ENCODE results near the gene TNPO1.
"Not testable (repeated sequence)": the region's sequence is repeated elsewhere in the genome, so short reads cannot be mapped to it uniquely, and the experiment has no call there.

The TNPO1 gene

DNA sequence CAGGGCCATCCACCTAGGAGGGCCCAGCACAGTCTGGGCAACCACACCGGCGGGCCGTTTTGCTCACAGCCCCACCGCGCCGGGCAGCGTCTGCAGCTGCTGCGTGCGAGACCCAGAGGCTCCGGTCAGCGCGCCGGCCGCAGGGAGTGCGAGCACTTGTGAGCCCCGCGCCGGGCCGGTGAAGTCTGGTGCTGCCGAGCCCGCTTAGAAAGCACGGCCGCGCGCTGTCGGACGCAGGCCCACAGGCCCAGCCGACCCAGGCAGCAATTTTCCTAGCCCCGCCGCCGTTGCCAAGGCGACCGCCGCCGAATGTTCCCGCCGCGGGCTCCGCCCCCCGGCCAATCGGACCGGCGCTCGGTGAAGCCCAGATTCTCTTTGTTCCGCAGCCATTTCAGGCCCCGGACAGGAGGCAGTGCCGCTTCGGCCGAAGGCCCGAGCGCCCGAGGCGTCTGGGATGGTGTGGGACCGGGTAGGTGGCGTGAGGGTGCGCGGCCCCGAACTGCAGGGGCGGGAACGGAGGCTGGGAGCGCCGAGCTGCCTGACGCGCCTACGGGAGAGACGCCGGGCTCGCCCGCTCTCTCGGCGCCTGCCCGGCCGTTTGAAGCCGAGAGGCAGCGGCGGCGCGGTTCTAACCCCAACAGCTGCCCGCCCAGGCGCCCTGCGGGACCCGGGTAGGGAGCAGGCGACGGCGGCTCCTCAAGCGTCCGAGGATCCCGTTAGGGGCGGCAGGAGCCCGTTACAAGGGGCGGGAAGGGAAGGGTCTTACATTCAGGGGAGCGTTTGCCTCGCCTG is at the start of gene TNPO1:
Gene TNPO1 (plus strand): TSS at position 378 of the 792 bp plus-strand sequence. CDS start 77 bp downstream, at position 455.
- DNase-seq: peak; percentile 86

DNA sequence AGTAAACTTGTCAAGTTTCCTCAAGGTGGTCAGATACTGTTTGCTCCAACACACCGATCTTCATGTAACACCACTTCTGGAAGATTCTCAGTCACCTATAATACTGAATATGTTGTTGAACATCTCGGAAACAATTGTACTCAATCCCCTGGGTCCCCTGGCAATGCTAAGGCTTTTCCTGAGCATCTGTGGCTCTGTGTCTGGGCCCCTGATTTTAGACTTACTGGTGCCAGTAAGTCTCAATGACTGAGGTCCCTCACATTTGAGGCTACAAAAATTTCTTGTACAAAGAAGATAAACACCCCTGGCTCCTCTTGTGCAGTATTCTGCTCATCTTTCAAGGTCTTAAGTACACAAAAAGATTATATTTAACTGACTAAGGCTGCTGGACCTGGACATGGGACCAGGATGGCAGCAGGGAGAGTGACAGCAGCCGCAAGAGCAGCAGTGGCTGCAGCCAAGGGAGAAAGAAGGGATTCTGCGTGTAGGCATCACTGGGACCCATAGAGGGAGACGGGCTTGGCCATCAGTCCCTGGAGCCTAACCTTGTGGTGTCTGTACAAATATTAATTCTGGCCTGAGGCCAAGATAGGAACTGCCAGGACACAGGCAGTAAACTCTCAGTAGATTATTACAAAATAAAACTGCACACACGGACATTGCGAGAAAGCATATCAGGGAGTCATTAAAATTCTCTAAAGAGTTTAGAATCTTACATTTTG is 49.0 kb upstream of the TNPO1 start:
- peak; percentile 34 for DNase-seq

DNA sequence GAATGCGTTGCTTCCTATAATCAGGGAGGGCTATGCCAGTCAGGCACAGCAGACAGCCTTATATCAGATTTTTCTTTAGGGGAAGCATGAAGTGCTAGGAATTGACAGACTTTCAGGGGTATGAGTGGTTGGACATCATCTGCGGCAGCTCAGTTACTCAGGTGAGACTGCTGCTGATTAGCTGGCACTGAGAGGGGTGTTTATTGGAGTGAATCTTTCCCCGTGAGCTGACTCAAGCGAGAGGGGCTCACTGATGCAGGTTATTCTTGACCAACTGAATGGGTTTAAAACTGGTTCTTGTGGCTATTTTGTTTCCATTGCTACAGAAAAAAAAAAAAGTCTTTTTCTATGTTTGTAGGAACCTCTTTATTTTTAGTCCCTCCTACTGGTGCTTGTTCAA is 46.2 kb upstream of the TNPO1 start:
- no peak for DNase-seq

- no peak for DNase-seq
Measured at GRCh38 chr5:72776684-72777083, 39.8 kb upstream of the TNPO1 start.

DNA sequence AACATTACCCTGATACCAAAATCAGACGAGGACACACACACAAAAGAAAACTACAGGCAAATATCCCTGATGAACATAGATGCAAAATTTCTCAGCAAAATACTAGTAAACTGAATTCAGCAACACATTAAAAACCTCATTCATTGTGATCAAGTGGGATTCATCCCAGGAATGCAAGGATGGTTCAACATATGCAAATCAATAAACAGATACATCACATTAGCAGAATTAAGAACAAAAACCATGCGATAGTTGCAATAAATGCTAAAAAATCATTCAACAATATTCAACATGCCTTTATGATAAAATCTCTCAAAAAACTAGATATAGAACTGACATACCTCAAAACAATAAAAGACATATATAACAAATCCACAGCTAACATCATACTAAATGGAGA is 36.9 kb upstream of the TNPO1 start:
- DNase-seq: no peak

GRCh38 chr5:72783354-72783753 is 33.1 kb upstream of the TNPO1 start:
- no peak for DNase-seq

DNA sequence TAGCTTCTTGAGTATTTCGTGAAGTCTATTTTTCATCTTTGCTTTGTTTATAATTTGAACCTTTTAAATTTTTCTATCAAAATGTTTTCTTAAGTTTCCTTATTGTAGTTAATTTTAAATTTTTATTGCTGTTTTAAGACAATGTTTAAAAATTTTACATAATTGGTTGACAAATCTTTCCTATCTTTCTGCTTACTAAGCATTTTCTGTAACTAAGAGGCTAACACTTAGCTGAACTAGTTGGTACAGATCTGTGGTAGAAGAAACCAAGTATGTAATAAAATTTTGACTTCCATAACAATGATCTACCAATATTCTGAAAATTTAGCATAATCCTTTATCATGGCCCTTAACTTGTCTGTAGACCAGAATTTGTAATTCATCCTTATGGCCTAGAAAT is 32.3 kb upstream of the TNPO1 start:
- DNase-seq: no peak

GRCh38 chr5:72785801-72786200 is 30.7 kb upstream of the TNPO1 start:
- DNase-seq: peak; percentile 7

DNA sequence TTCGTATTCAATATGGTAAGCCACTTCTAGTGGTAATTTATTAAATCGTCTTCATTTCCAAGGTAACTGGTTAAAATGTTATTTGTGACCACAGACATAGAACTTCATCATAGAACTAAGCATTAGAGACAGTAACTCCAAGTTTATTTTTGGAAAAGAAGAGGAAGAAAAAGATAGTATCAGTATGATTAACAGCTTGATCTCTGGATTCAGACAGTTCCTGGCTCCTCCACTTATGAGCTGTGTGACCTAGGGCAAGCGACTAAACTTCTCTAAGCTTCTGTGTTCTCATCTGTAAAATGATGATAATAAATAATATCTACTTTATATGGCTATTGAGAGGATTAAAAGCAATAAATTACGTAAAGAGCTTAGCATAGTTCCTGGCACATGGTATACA is 29.8 kb upstream of the TNPO1 start:
- DNase-seq: no peak

- DNase-seq: peak; percentile 29
Measured at GRCh38 chr5:72788866-72789505, 27.5 kb upstream of the TNPO1 start.

- no peak for DNase-seq
Measured at GRCh38 chr5:72790186-72790585, 26.3 kb upstream of the TNPO1 start.

- DNase-seq: not testable (repeated sequence)
Measured at GRCh38 chr5:72792662-72793061, 23.8 kb upstream of the TNPO1 start.

GRCh38 chr5:72796001-72796400 is 20.5 kb upstream of the TNPO1 start:
- DNase-seq: no peak

DNA sequence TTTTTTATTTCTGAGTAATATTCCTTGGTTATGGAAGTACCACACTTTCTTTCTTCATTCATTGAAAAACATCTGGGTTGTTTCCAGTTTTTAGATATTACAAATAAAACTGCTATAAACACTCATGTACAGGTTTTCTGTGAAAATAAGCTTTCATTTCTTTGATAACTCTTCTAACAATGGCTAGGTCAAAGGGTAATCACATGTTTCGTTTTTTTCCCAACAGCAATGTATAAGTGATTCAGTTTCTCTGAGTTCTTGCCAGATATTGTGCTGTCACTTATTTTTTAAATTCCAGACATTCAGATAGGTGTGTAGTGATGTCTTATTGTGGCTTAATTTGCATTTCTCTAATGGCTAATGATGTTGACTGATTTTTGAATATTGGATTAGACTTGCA is 16.7 kb upstream of the TNPO1 start:
- no peak for DNase-seq

- DNase-seq: not testable (repeated sequence)
Measured at GRCh38 chr5:72808637-72809036, 7.8 kb upstream of the TNPO1 start.

GRCh38 chr5:72811849-72812248 is 4.6 kb upstream of the TNPO1 start:
- no peak for DNase-seq

- DNase-seq: no peak
Measured at GRCh38 chr5:72812488-72812887, 4.0 kb upstream of the TNPO1 start.

DNA sequence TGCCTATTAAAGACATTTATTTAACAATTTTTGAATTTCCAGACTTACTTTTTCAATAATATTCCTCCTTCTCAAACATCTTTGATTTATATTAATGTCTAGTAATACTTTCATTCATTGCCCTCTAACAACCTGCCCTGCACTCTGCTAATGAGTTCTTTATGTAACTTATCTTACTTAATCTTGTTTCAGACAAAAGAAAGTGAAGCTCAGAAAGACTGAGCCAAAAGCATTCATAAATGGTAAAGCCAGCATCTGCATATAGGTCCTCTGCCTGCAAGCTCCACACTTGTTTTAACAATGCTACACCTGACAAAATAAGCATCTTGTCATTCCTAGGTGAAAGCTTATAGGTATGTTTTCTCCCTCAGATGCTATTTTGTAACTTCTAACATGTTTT is 2.4 kb upstream of the TNPO1 start:
- no peak for DNase-seq

DNA sequence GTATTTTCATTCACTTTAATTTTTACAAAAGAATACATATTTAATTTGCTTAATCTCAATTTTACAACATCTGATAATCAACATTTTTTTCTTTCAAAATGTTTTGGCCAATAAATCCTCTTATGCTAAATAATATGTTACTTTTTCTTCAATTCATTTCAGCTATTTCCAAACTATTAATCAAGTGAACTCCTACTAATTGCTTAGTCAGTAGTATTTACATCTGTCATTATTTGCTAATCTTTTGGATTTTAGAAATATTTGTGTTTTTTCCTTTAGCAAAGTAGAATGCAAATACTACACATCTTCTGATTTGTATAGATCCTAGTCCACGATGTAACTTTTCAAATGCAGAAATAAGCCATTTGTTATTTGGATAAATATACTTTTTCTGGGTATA is 1.6 kb upstream of the TNPO1 start:
- DNase-seq: no peak

- peak; percentile 74 for DNase-seq
Measured at GRCh38 chr5:72815580-72816283, 729 bp upstream of the TNPO1 start.

DNA sequence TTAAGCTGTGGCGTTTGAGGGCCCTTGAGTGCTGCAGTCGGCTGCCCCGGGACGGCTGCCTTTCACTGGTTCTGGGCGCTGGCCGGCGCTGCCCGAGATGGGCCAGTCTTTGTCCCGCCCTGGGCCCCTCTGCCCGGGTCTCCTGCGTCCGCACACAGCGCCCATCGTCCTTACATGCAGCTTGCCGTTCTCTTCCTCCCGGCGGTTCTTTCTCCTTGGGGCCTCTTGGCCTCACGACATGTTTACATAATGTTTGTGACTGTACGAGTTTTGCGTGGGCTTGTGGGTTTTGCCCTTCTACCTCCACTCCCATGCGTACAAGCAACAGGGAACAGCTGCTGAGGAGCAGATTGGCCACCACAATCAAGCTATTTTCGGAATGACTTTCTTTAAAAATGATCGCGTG is 618 bp downstream of the TNPO1 start:
- DNase-seq: no peak

- peak; percentile 32 for DNase-seq
Measured at GRCh38 chr5:72817671-72818266, 1.3 kb downstream of the TNPO1 start.

Measured in kidney glomerular epithelial cell (primary cell).